GM18519 (cell line): ENCODE results near the gene ELP1.
A peak's percentile ranks its signal among the peaks of the same experiment; 100 is the strongest.
"Not testable (repeated sequence)": the region's sequence is repeated elsewhere in the genome, so short reads cannot be mapped to it uniquely, and the experiment has no call there.

Experiments used
- ATAC-seq: cut with Tn5 transposase; IDR thresholded peaks from one replicate; pipeline ENCODE4 v1.9.1; 2021; ENCODE audit warnings: mild to moderate bottlenecking, moderate library complexity; ENCODE audit not compliant: unreplicated experiment, low FRiP score

Gene ELP1

DNA sequence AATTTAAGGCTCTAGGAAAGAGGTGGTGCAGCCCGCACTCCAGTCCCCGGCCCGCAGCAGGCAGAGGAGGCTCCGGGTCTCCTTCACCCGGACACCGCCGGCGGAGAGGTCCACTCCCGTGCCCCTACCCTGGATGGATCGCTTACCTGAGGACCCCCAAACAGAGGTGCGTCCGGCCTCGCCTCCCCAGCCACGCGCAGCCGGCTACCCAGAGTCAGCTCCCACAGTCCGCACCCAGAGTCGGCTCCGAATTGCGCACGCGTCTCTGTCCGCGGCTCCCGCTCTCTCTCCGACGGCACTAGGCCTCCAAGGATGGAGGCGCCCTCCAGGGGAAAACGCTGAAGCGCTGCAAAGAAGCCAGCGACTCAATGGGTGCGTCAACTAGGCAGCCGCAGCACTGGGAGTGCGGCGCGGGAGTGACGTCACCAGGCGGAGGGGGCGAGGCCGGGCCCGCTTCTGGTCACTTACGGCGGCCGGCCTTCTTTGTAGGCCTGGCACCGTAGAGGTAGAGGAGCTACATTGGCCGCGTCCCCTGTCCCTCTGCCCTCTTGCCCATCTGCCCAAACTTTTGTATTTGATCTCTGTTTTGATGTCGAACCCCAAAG, at the start of gene ELP1:
ELP1 (minus strand) TSS at position 407 of the 605 bp plus-strand sequence. CDS start 2,978 bp downstream, outside the sequence.
- ATAC-seq, result peak; percentile 80

- ATAC-seq, result no peak
These were observed 47.0 kb upstream of the ELP1 start for GRCh38 chr9:108980893-108981292.

GRCh38 chr9:108978205-108978604, 44.3 kb upstream of the ELP1 start:
- ATAC-seq, result no peak

DNA sequence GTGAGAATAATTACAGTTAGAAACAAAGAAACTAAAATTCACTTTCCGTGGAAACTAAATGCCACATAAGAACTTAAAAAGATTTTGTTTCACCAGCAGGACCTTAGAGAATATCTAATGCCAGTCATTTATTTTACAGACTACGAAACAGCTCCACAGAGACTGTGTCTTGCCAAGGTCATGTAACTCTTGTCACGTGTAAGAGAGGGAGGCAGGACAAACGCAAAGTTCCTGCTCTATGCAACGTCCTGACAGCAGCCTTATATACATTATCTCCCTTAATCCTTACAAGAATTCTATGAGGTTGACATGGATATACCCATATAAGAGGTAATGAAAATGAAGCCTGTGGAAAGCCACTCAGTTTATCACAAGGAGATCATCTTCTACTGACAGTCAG, 40.0 kb upstream of the ELP1 start:
- ATAC-seq, result no peak

DNA sequence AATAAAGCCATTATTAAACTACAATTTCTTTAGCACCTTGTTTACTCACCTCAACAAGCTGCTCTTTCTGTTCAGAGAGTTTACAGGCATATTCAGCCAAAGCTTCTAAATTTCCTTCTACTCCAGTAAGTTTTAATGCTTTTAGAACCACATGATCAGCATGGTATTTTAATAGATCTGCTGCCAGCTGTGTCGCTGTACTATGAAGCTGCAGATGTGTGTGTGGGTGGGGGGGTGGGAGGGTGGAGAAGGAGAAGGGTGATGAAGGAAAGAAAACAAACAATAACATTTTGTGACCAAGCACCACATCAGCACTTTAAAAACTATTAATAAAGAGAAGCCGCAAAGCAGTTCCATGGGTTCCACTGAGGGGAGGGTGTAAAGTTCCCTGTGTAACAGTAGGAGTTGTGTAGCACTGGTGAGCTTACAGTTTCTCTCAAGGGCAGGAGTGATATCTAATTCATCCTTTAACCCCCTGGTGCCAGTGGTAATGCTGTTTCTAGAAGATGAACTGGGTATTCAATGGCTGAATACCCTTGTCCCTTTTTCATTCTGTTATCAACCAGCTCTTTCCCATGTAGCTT, 38.8 kb upstream of the ELP1 start:
- ATAC-seq, result no peak

DNA sequence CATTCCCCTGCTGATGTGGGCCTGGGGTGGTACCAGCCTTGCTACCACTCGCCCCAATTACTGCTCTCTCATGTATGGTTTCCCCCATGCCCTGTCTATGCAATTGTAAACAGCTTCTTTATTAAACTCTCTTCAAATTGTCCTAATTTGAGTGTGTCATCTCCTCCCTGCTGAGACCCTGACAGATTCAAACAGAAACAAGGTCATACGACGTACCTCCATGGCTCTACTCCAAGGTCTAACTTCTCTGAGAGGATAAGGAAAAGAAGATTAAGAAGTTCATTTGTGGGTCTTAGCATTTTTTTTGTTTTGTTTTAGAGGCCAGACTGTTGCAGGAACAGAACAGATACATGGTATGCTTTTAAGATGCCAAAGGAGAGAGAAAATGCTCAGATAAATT, 38.3 kb upstream of the ELP1 start:
- no peak for ATAC-seq

DNA sequence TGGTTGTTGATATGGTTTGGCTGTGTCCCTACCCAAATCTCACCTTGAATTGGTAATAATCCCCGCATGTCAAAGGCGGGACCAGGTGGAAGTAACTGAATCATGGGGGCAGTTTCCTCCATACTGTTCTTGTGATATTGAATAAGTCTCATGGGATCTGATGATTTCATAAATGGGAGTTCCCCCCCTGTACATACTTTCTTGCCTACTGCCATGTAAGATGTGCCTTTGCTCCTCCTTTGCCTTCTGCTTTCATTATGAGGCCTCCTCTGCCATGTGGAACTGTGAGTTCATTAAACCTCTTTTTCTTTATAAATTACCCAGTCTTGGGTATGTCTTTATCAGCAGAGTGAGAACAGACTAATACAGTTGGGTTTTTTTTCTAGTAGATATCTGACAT, 37.5 kb upstream of the ELP1 start:
- not testable (repeated sequence) for ATAC-seq

GRCh38 chr9:108967916-108968315, 34.0 kb upstream of the ELP1 start:
- no peak for ATAC-seq

GRCh38 chr9:108963459-108964143, 29.7 kb upstream of the ELP1 start:
- ATAC-seq, result no peak

- no peak for ATAC-seq
These were observed 27.2 kb upstream of the ELP1 start for GRCh38 chr9:108961151-108961550.

DNA sequence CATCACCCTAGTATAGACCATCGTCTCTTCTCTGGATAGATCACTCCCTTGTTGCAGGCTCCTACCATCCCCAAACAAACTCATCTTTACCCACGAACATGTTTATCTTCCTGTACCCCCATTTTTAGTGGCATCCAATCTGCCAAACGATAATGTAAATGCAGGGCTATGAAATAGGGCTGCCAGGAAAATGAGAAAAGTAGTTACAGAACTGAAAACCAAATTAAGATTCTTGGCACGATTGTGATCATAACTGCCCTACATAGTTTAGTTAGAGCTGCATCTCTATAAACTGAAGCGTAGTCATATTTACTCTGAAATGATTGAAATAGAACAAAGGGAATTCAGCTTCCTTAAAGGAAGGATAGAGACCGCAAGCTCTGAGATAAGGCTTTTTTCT, 26.4 kb upstream of the ELP1 start:
- ATAC-seq, result no peak

DNA sequence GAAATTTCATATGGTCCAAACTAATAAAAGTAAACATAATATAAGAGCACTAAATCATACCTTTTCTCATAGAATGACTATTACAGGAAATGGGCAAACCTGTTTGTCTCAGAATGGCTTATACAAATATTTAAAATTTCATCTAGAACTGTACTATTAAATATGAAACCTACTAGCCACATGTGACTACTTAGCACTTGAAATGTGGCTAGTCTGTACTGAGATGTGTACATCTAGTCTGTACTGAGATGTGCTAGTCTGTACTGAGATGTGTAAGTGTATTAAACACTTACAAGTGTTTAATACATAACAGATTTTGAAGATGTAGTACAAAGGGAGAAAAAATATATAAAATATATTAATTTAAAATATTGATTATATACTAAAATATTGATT, 22.7 kb upstream of the ELP1 start:
- ATAC-seq, result no peak

DNA sequence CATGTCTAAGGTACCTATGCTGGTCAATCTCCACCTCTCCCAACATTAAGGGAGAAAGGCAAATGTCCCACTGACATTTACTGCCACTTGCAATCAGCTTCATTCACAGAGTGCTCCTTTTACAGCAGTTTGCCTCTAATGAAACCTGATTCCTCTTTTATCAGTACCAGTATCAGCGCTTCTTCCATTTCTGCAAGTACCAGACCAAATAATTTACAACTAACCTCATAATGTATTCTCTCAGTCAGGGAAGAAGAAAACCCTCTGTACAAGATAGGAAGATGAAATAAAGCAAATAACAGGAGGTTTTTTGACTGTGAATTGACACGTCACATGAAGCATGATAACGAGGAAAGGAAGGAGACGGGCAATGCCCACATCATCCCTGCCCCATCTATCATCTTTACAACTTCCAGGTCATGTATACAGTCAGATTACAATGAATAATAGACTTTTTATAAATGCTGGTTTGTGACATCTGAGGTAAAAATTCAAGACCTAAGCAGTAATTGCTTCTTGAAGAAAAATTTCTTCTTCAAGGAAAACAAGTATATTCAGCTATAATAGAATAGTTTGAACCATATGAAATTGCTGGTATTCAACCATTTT, 22.2 kb upstream of the ELP1 start:
- ATAC-seq, result no peak

DNA sequence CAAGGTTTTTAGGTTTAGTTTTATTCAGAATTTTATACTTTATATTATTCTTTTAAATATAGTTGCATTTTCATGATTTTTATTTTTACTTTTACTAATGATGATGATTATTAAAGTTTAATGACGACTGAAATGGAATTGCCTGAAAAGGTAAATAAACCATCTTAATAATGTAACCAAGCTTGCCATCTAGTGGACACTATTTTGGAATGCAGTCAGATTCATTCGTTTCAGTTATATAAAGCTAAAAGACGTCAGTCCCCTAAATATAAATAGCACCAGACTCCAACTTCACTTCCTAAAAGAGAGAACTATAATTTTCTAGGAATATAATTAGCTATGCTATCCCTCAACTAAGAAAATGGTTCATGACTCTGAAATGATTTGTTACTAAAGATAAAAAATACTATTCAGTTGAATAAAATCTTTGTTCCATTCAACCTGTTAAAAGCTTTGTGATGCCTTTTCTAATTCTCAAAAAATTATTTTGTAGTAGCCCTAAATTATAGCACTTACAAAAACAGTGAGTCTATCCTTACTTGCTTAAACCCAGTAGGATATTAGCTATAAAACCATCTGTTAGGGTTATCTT, 20.2 kb upstream of the ELP1 start:
- ATAC-seq, result no peak

DNA sequence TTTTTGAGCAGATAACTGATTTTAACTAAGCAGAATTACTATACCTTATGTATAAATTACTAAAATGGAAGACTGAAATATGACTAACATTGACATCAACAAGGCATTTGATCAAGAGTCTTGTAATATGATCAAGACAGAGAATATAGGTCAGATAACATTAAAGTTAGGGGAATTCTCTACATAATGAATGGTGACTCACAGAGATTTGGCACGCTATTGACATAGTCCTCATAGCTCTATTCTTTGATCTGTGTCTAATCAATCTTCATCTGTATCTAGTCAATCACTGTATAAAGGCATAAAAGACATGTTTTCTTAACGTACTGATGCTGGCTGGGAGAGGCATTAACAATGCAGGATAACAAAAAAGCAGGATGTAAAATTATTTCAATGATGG, 17.7 kb upstream of the ELP1 start:
- ATAC-seq, result no peak

DNA sequence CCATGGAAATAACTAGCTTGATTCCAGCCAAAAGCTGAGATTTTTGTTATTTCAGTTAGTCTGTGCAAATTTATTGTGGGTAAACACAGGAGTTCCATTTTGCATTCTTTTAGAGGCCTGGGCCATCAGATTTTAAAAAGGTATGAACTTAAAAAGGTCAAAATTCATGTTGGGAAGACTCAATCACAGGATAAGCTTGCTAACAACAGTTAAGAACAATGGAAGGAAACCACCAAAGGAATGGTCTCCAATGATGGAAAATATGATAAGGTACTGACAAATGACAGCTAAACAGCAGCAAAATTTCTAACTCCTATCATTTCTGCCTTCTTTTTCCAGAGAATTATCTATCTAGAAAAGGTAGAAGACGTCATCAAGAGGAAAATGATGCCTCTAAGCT, 16.2 kb upstream of the ELP1 start:
- ATAC-seq, result no peak

- no peak for ATAC-seq
These were observed 6.1 kb upstream of the ELP1 start for GRCh38 chr9:108939975-108940374.

GRCh38 chr9:108937561-108938305, 3.8 kb upstream of the ELP1 start:
- ATAC-seq, result no peak

- ATAC-seq, result peak; percentile 68
These were observed 484 bp upstream of the ELP1 start, which contains the start of gene ABITRAM for GRCh38 chr9:108934323-108934893. TSS of gene ABITRAM (plus strand) at chr9:108934400. CDS start at chr9:108934487, 87 bp downstream.

GRCh38 chr9:108933231-108933717, 650 bp downstream of the ELP1 start:
- ATAC-seq, result no peak
